Lower lobe of right lung (tissue), 2 donors: ENCODE data around the gene KCNG4. TPM values are rescaled to one million over a fixed set of nuclear protein-coding genes. Genes with fewer than 3 reads are reported as not detected.

Experiments
- ATAC-seq, 2 donors: fragments of 200-7000 bp; cut with Tn5 transposase; one replicate each; pipeline ENCODE4 v1.9.1; 2020 to 2022; ENCODE audit warnings: mild to moderate bottlenecking in 2 of 2, moderate library complexity in 2 of 2
- DNase-seq: peaks from one replicate; pipeline ENCODE4 v3.0.0-alpha.2; 2020
- H3K27ac ChIP-seq: fragments of 200-600 bp; one replicate; pipeline ENCODE4 v1.8.0; 2022
- H3K27me3 ChIP-seq: fragments of 200-600 bp; one replicate; pipeline ENCODE4 v1.8.0; 2022; ENCODE audit warnings: low read depth
- H3K36me3 ChIP-seq: fragments of 200-600 bp; one replicate; pipeline ENCODE4 v1.8.0; 2022; ENCODE audit warnings: mild to moderate bottlenecking
- H3K4me1 ChIP-seq: fragments of 200-600 bp; one replicate; pipeline ENCODE4 v1.8.0; 2022
- H3K4me3 ChIP-seq: fragments of 200-600 bp; one replicate; pipeline ENCODE4 v1.8.0; 2022; ENCODE audit warnings: mild to moderate bottlenecking
- H3K9me3 ChIP-seq: fragments of 200-600 bp; one replicate; pipeline ENCODE4 v1.8.0; 2022
- CTCF ChIP-seq: fragments of 200-600 bp; IDR thresholded peaks from one replicate; pipeline ENCODE4 v1.8.0; 2022; ENCODE audit warnings: antibody characterized with exemption, mild to moderate bottlenecking
- intact Hi-C: fragments of 100-400 bp; cut with DNase I; formaldehyde crosslinking; loops from one replicate; pipeline ENCODE4 v1.11.0; 2022
- total RNA-seq: library from RNA; stranded (reverse); fragmentation: NEBNext Ultra II Directional; extraction: Animal tissue kit (Norgen Biotek cat#: 25700); gene quantifications from one replicate; pipeline ENCODE4 v1.2.1, GENCODE V29; 2021
- donor health status: DM: no; HTN: yes; CAD: no; lungs with severe emphysema.

The KCNG4 gene
- total RNA-seq, 1 donor from 2014 or later = not detected

- Histone ChIP-seq H3K9me3 (peaks cover 8% of the 10 kb centered on the region), H3K4me1 (no peaks in the 10 kb centered on the region), H3K36me3 (no peaks in the 10 kb centered on the region), H3K4me3 (no peak overlapping the region), H3K27ac (no peak overlapping the region), H3K27me3 (no peaks in the 10 kb centered on the region)
- no peak for TF ChIP-seq CTCF
- intact Hi-C loops = no loop called here
- no peak for DNase-seq
- ATAC-seq = no peak
These were observed 18.5 kb upstream of the KCNG4 start for GRCh38 chr16:84258266-84258665.

GRCh38 chr16:84255050-84255810 lies 15.4 kb upstream of the KCNG4 start:
- Histone ChIP-seq H3K4me3 (no peak overlapping the region), H3K27me3 (no peaks in the 10 kb centered on the region), H3K36me3 (no peaks in the 10 kb centered on the region), H3K4me1 (no peaks in the 10 kb centered on the region), H3K9me3 (peaks cover 8% of the 10 kb centered on the region), H3K27ac (no peak overlapping the region)
- intact Hi-C loops = no loop called here
- no peak for TF ChIP-seq CTCF
- no peak for DNase-seq
- ATAC-seq = no peak

- no peak overlapping the region for H3K27ac ChIP-seq
- H3K27me3 ChIP-seq = no peaks in the 10 kb centered on the region
- no peaks in the 10 kb centered on the region for H3K36me3 ChIP-seq
- no peak for DNase-seq
- H3K4me1 ChIP-seq = no peaks in the 10 kb centered on the region
- no peak for TF ChIP-seq CTCF
- no peak for ATAC-seq
- peaks cover 8% of the 10 kb centered on the region for H3K9me3 ChIP-seq
- intact Hi-C loops = no loop called here
- H3K4me3 ChIP-seq = no peak overlapping the region
These were observed 14.2 kb upstream of the KCNG4 start for GRCh38 chr16:84254062-84254461.

- Histone ChIP-seq H3K9me3 (peaks cover 8% of the 10 kb centered on the region), H3K4me3 (no peak overlapping the region), H3K27me3 (no peaks in the 10 kb centered on the region), H3K4me1 (no peaks in the 10 kb centered on the region), H3K36me3 (no peaks in the 10 kb centered on the region), H3K27ac (no peak overlapping the region)
- ATAC-seq (no peak), DNase-seq (no peak)
- TF ChIP-seq CTCF = no peak
- intact Hi-C loops = no loop called here
These were observed 13.4 kb upstream of the KCNG4 start for GRCh38 chr16:84253173-84253572.

GRCh38 chr16:84252184-84252583 lies 12.4 kb upstream of the KCNG4 start:
- H3K4me3 ChIP-seq = no peak overlapping the region
- H3K27ac ChIP-seq = no peak overlapping the region
- peaks cover 8% of the 10 kb centered on the region for H3K9me3 ChIP-seq
- no peak for ATAC-seq
- H3K36me3 ChIP-seq = no peaks in the 10 kb centered on the region
- intact Hi-C loops = no loop called here
- H3K27me3 ChIP-seq = no peaks in the 10 kb centered on the region
- no peak for TF ChIP-seq CTCF
- H3K4me1 ChIP-seq = no peaks in the 10 kb centered on the region
- DNase-seq = no peak
